CD4-positive, alpha-beta T cell (primary cell): ENCODE data around the gene PDE8B. TPM values are rescaled to one million over a fixed set of nuclear protein-coding genes. Genes with fewer than 3 reads are reported as not detected.

Experiments used
- ATAC-seq: fragments of 200-7000 bp; cut with Tn5 transposase; one replicate; pipeline ENCODE4 v1.10.0; 2022; ENCODE audit warnings: mild to moderate bottlenecking; ENCODE audit not compliant: poor library complexity
- CTCF ChIA-PET: fragments of 350-600 bp; sonication (Branson Sonifier 250); formaldehyde crosslinking; loops from one replicate; lab custom pipeline; 2021; ENCODE audit warnings: antibody characterized with exemption, inconsistent platforms; lab: Charles Lee
- POLR2A ChIA-PET: fragments of 350-600 bp; sonication (Branson Sonifier 250); formaldehyde crosslinking; loops from one replicate; lab custom pipeline; 2021; ENCODE audit warnings: antibody characterized with exemption, inconsistent platforms; lab: Charles Lee
- DNase-seq, 14 experiments: peaks; one replicate each; pipeline ENCODE4 v3.0.0-alpha.2; 2013 to 2020; ENCODE audit warnings: mixed read lengths in 2 of 14
- H3K27ac ChIP-seq, 2 donors: one replicate each; pipeline versions ENCODE4 v1.5.1 to v1.7.0; 2013; ENCODE audit warnings: low read length in 2 of 2, low read depth in 1 of 2, mild to moderate bottlenecking in 1 of 2
- H3K27me3 ChIP-seq, 2 experiments: 1 replicate in 1 of 2; 2 replicates in 1 of 2; pipeline versions ENCODE4 v1.6.1 to v1.7.0; 2013; ENCODE audit warnings: low read length in 2 of 2, control low read depth in 1 of 2, mild to moderate bottlenecking in 1 of 2, moderate library complexity in 1 of 2; ENCODE audit not compliant: insufficient read depth in 2 of 2, control insufficient read depth in 1 of 2
- H3K36me3 ChIP-seq: one replicate; pipeline ENCODE4 v1.6.1; 2013; ENCODE audit warnings: low read length, control low read depth; ENCODE audit not compliant: insufficient read depth
- H3K4me1 ChIP-seq: one replicate; pipeline ENCODE4 v1.6.1; 2013; ENCODE audit warnings: low read length, control low read depth; ENCODE audit not compliant: insufficient read depth
- H3K4me3 ChIP-seq: one replicate; pipeline ENCODE4 v1.5.1; 2013; ENCODE audit warnings: mild to moderate bottlenecking, low read length, moderate library complexity
- H3K9me3 ChIP-seq, 2 experiments: 1 replicate in 1 of 2; 2 replicates in 1 of 2; pipeline versions ENCODE4 v1.6.1 to v1.7.0; 2013; ENCODE audit warnings: low read length in 2 of 2, mild to moderate bottlenecking in 2 of 2, control low read depth in 1 of 2, moderate library complexity in 1 of 2; ENCODE audit not compliant: control insufficient read depth in 1 of 2, insufficient read depth in 1 of 2
- H3K27ac Mint-ChIP-seq: one replicate; pipeline ENCODE4 v1.8.0; 2020; ENCODE audit warnings: mixed read lengths
- H3K27me3 Mint-ChIP-seq: one replicate; pipeline ENCODE4 v1.8.0; 2021; ENCODE audit warnings: mixed read lengths
- H3K36me3 Mint-ChIP-seq: one replicate; pipeline ENCODE4 v1.8.0; 2021; ENCODE audit warnings: low read depth, mixed read lengths
- H3K4me1 Mint-ChIP-seq: one replicate; pipeline ENCODE4 v1.8.0; 2021; ENCODE audit warnings: low read depth, mixed read lengths
- H3K4me3 Mint-ChIP-seq: one replicate; pipeline ENCODE4 v1.8.0; 2020; ENCODE audit warnings: mild to moderate bottlenecking, mixed read lengths
- H3K9me3 Mint-ChIP-seq: one replicate; pipeline ENCODE4 v1.8.0; 2020; ENCODE audit warnings: mixed read lengths
- CTCF ChIP-seq: fragments of 200-600 bp; IDR thresholded peaks from one replicate; pipeline ENCODE4 v1.8.0; 2022; ENCODE audit warnings: antibody characterized with exemption, mild to moderate bottlenecking
- intact Hi-C, 2 experiments: fragments of 100-400 bp; cut with DNase I in 1 of 2; cut with micrococcal nuclease in 1 of 2; formaldehyde crosslinking; loops; one replicate each; pipeline versions ENCODE4 v1.15.1 to v1.9.0; 2023 to 2025; cut with DNase I, micrococcal nuclease
- total RNA-seq, 174 experiments: library from RNA in 2 of 174; stranded (reverse) in 2 of 174; gene quantifications; one replicate each; pipeline ENCODE4 v1.2.3 and lab custom pipeline; 2021 to 2026

The PDE8B gene
- total RNA-seq, 2 experiments from 2014 or later: 0.22 to 0.27 TPM

DNA sequence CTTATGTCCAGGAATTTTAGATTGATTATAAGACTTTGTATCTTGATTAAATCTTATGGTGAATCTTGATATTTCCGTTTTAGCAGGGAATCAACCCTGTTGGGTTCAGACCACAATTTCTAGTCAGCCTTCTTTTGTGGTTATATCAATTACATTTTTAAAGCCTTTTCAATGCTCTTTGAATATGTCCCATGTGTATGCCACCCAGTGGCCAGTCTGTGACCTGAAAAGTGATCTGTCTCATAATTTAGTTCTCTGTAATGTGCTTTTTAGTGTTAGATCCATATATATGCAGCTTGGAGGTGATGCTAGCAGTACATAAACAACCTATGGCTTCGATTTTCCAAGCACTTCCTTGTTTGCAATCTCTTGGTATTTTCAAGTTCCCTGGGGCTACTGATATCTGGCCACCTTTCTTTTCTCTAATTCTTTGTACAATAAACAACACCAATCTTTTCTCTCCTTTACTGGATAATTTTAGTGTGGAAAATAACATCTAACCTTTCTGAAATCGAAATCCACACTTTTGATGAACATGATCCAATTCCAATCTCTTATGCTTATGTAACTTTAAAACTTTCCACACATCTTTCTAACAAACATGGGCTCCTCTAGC, 28.8 kb downstream of the PDE8B start:
- Histone ChIP-seq H3K4me3 (no peak overlapping the region), H3K4me1 (no peaks in the 10 kb centered on the region), H3K27ac (no peak overlapping the region), H3K27me3 (no peaks in the 10 kb centered on the region), H3K9me3 (no peaks in the 10 kb centered on the region), H3K36me3 (no peaks in the 10 kb centered on the region)
- POLR2A ChIA-PET: no interaction called here
- peaks cover 14% of the 10 kb centered on the region for H3K27me3 Mint-ChIP-seq
- H3K9me3 Mint-ChIP-seq: no peaks in the 10 kb centered on the region
- ATAC-seq: peak; percentile 32
- DNase-seq: peak in 4 of 14 experiments; percentile 4 to 34 (median 24)
- no peak overlapping the region for H3K27ac Mint-ChIP-seq
- CTCF ChIA-PET: interaction anchor here (0.6 kb wide), 1 partner anchor 273 kb away, joined by 3 read pairs; no protein-coding TSS in a partner anchor
- TF ChIP-seq CTCF: peak; percentile 28
- intact Hi-C loops: loop anchor here (1.0 to 5.0 kb wide), 2 partner anchors 92 to 94 kb away; no protein-coding TSS in a partner anchor
- H3K4me1 Mint-ChIP-seq: no peaks in the 10 kb centered on the region
- H3K36me3 Mint-ChIP-seq: no peaks in the 10 kb centered on the region
- no peak overlapping the region for H3K4me3 Mint-ChIP-seq

- DNase-seq: no peak
- Mint-ChIP-seq H3K9me3 (no peaks in the 10 kb centered on the region), H3K27me3 (peaks cover 9% of the 10 kb centered on the region), H3K36me3 (no peaks in the 10 kb centered on the region), H3K4me3 (no peak overlapping the region), H3K4me1 (no peaks in the 10 kb centered on the region), H3K27ac (no peak overlapping the region)
- H3K9me3 ChIP-seq: no peaks in the 10 kb centered on the region
- intact Hi-C loops: no loop called here
- CTCF ChIA-PET: no interaction called here
- H3K27ac ChIP-seq: no peak overlapping the region
- POLR2A ChIA-PET: no interaction called here
- ATAC-seq: no peak
- H3K36me3 ChIP-seq: no peaks in the 10 kb centered on the region
- no peaks in the 10 kb centered on the region for H3K27me3 ChIP-seq
- no peaks in the 10 kb centered on the region for H3K4me1 ChIP-seq
- TF ChIP-seq CTCF: no peak
- no peak overlapping the region for H3K4me3 ChIP-seq
Measured at GRCh38 chr5:77241444-77241843, 31.0 kb downstream of the PDE8B start.

GRCh38 chr5:77249475-77249874, 39.0 kb downstream of the PDE8B start:
- no peaks in the 10 kb centered on the region for H3K27me3 ChIP-seq
- Mint-ChIP-seq H3K4me1 (no peaks in the 10 kb centered on the region), H3K27me3 (peaks cover under 1% of the 10 kb centered on the region), H3K27ac (no peak overlapping the region), H3K4me3 (no peak overlapping the region), H3K9me3 (no peaks in the 10 kb centered on the region), H3K36me3 (no peaks in the 10 kb centered on the region)
- no peak for TF ChIP-seq CTCF
- ChIA-PET CTCF (no interaction called here), POLR2A (no interaction called here)
- no peak overlapping the region for H3K27ac ChIP-seq
- no peaks in the 10 kb centered on the region for H3K9me3 ChIP-seq
- DNase-seq (no peak), ATAC-seq (no peak)
- intact Hi-C loops: no loop called here
- no peak overlapping the region for H3K4me3 ChIP-seq
- H3K36me3 ChIP-seq: no peaks in the 10 kb centered on the region
- no peaks in the 10 kb centered on the region for H3K4me1 ChIP-seq
